Activated naive CD8-positive, alpha-beta T cell treated with anti-CD3 and anti-CD28 coated beads, Interleukin-2, amount 10 ng/mL, durations not matched to agents 7 days and 5 days (primary cell): ENCODE results near the gene PRSS8. TPM values are rescaled to one million over a fixed set of nuclear protein-coding genes. Genes with fewer than 3 reads are reported as not detected.
"Not testable (repeated sequence)": the region's sequence is repeated elsewhere in the genome, so short reads cannot be mapped to it uniquely, and the experiment has no call there.

Experiments used
- ATAC-seq: fragments of 150-1000 bp; cut with Tn5 transposase; one replicate; pipeline ENCODE4 v1.10.0; 2021; ENCODE audit warnings: low read depth, moderate library complexity
- POLR2A ChIA-PET: fragments of 350-600 bp; sonication (Branson Sonifier 250); formaldehyde crosslinking; loops from one replicate; lab custom pipeline; 2021; ENCODE audit warnings: antibody characterized with exemption; lab: Charles Lee
- DNase-seq: peaks from one replicate; pipeline ENCODE4 v3.0.0; 2021
- H3K27ac Mint-ChIP-seq: one replicate; pipeline ENCODE4 v1.8.0; 2022; ENCODE audit warnings: mild to moderate bottlenecking, mixed read lengths
- H3K27me3 Mint-ChIP-seq: one replicate; pipeline ENCODE4 v1.8.0; 2022; ENCODE audit warnings: mild to moderate bottlenecking, moderate library complexity, mixed read lengths
- H3K36me3 Mint-ChIP-seq: one replicate; pipeline ENCODE4 v1.8.0; 2021; ENCODE audit warnings: mild to moderate bottlenecking, mixed read lengths
- H3K4me1 Mint-ChIP-seq: one replicate; pipeline ENCODE4 v1.8.0; 2021; ENCODE audit warnings: mixed read lengths
- H3K4me3 Mint-ChIP-seq: one replicate; pipeline ENCODE4 v1.8.0; 2022; ENCODE audit warnings: mild to moderate bottlenecking, moderate library complexity, mixed read lengths
- H3K9me3 Mint-ChIP-seq: one replicate; pipeline ENCODE4 v1.8.0; 2021; ENCODE audit warnings: mixed read lengths
- total RNA-seq, 2 experiments: library from RNA; stranded (reverse); gene quantifications; one replicate each; pipeline ENCODE4 v1.2.3, GENCODE V29; 2021

PRSS8 gene
- total RNA-seq, result not detected

DNA sequence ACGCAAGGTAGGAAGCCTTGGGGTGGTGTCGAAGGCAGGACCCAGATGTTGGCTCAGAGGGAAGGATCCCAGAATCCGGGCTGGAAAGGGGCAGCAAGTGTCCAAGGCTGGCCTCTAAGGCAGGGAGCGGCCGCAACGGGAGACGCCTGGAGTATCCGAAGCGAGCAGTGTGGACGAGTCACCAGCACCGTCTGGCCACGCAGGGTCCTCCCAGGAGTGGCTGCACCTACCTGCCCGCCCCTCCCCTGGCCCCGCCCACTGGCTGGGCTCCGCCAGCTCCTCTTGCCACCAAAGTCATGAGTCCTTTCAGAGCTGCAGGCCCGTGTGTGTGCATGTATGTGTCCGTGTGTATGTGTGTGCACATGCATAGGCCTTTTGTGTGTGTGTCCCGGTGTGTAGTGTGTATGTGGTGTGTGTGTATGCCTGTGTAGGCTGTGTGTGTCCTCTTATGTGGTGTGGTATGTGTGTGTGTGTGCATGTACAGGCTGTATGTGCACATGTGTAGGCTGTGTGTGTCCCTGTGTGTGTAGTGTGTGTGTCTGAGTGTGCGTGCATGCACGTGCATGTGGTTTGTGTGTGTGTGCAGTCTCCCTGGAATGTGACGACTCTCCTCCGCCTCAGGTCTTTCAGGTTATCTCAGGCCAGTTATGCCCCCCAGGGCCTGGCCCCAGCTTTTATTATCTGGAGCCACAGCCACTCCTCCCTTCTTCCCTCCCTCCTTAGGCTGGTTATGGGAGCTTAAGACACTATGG lies at the start of gene PRSS8:
Gene PRSS8, minus strand, starts transcription at position 193 of the 752 bp plus-strand sequence. CDS start 229 bp downstream, outside the sequence.
- Mint-ChIP-seq H3K4me1 (no peaks in the 10 kb centered on the region), H3K36me3 (no peaks in the 10 kb centered on the region), H3K9me3 (no peaks in the 10 kb centered on the region), H3K27ac (no peak within 1 kb of the TSS), H3K27me3 (no peaks in the 10 kb centered on the region), H3K4me3 (no peak within 1 kb of the TSS)
- DNase-seq (no peak), ATAC-seq (no peak)
- POLR2A ChIA-PET, result interaction anchor here (1.8 kb wide), 1 partner anchor 18 kb away, joined by 4 read pairs; the partner anchor contains the start of gene KAT8

- Mint-ChIP-seq H3K36me3 (peaks cover 74% of the 10 kb centered on the region), H3K9me3 (no peaks in the 10 kb centered on the region), H3K27me3 (no peaks in the 10 kb centered on the region), H3K4me3 (peak overlapping the region; percentile 62), H3K4me1 (peaks cover 65% of the 10 kb centered on the region), H3K27ac (peak overlapping the region; percentile 66)
- ATAC-seq (no peak), DNase-seq (no peak)
- POLR2A ChIA-PET, result interaction anchor here (0.7 to 3.2 kb wide), 4 partner anchors 16 to 528 kb away, joined by 3 to 30 read pairs (median 10); partner anchors contain the start of gene PYCARD
Observed at GRCh38 chr16:31184888-31185287, 49.4 kb upstream of the PRSS8 start.

- peaks cover 64% of the 10 kb centered on the region for H3K36me3 Mint-ChIP-seq
- POLR2A ChIA-PET, result interaction anchor here (0.6 to 3.2 kb wide), 8 partner anchors 9 to 782 kb away, joined by 3 to 30 read pairs (median 4); partner anchors contain the start of gene PYCARD
- ATAC-seq, result no peak
- H3K4me3 Mint-ChIP-seq, result peak overlapping the region; percentile 99
- H3K4me1 Mint-ChIP-seq, result peaks cover 59% of the 10 kb centered on the region
- H3K27ac Mint-ChIP-seq, result peak overlapping the region; percentile 25
- DNase-seq, result no peak
- H3K27me3 Mint-ChIP-seq, result no peaks in the 10 kb centered on the region
- no peaks in the 10 kb centered on the region for H3K9me3 Mint-ChIP-seq
Observed at GRCh38 chr16:31183432-31184428, 48.2 kb upstream of the PRSS8 start.

GRCh38 chr16:31182391-31182790 lies 46.9 kb upstream of the PRSS8 start:
- no peak for ATAC-seq
- Mint-ChIP-seq H3K4me3 (peak overlapping the region; percentile 99), H3K9me3 (no peaks in the 10 kb centered on the region), H3K4me1 (peaks cover 60% of the 10 kb centered on the region), H3K27ac (peak overlapping the region; percentile 57), H3K36me3 (peaks cover 58% of the 10 kb centered on the region), H3K27me3 (no peaks in the 10 kb centered on the region)
- POLR2A ChIA-PET, result interaction anchor here (0.7 to 3.2 kb wide), 6 partner anchors 15 to 276 kb away, joined by 3 to 30 read pairs (median 4); partner anchors contain the start of genes KAT8 and PYCARD
- no peak for DNase-seq

GRCh38 chr16:31181102-31181830 lies 45.7 kb upstream of the PRSS8 start:
- Mint-ChIP-seq H3K27me3 (no peaks in the 10 kb centered on the region), H3K27ac (peak overlapping the region; percentile 97), H3K9me3 (no peaks in the 10 kb centered on the region), H3K4me1 (peaks cover 56% of the 10 kb centered on the region), H3K4me3 (peak overlapping the region; percentile 99), H3K36me3 (peaks cover 48% of the 10 kb centered on the region)
- ATAC-seq, result no peak
- DNase-seq, result no peak
- POLR2A ChIA-PET, result interaction anchor here (0.6 to 5.9 kb wide), 38 partner anchors 9 to 531 kb away, joined by 3 to 138 read pairs (median 6); partner anchors contain the start of genes ARMC5, HSD3B7, ITGAX and KAT8

- Mint-ChIP-seq H3K4me3 (peak within 1 kb of the TSS; percentile 99), H3K4me1 (peaks cover 44% of the 10 kb centered on the region), H3K27me3 (no peaks in the 10 kb centered on the region), H3K36me3 (peaks cover 36% of the 10 kb centered on the region), H3K9me3 (no peaks in the 10 kb centered on the region), H3K27ac (peak within 1 kb of the TSS; percentile 97)
- ATAC-seq (peak; percentile 60), DNase-seq (peak; percentile 96)
- POLR2A ChIA-PET, result interaction anchor here (0.6 to 5.9 kb wide), 57 partner anchors 8 to 693 kb away, joined by 3 to 138 read pairs (median 5); partner anchors contain the start of genes ARMC5, HSD3B7, ITGAX and KAT8
Observed at GRCh38 chr16:31179747-31180459, 44.4 kb upstream of the PRSS8 start, which contains the start of gene FUS. FUS (plus strand) TSS chr16:31180139; CDS start chr16:31180215, 76 bp downstream.

GRCh38 chr16:31179219-31179746 lies 43.8 kb upstream of the PRSS8 start:
- Mint-ChIP-seq H3K36me3 (peaks cover 31% of the 10 kb centered on the region), H3K27ac (peak overlapping the region; percentile 97), H3K4me3 (peak overlapping the region; percentile 99), H3K4me1 (peaks cover 41% of the 10 kb centered on the region), H3K9me3 (no peaks in the 10 kb centered on the region), H3K27me3 (no peaks in the 10 kb centered on the region)
- DNase-seq, result no peak
- POLR2A ChIA-PET, result interaction anchor here (0.6 to 5.9 kb wide), 47 partner anchors 9 to 694 kb away, joined by 3 to 138 read pairs (median 6); partner anchors contain the start of genes ARMC5, ITGAX, KAT8 and PYCARD
- ATAC-seq, result no peak

DNA sequence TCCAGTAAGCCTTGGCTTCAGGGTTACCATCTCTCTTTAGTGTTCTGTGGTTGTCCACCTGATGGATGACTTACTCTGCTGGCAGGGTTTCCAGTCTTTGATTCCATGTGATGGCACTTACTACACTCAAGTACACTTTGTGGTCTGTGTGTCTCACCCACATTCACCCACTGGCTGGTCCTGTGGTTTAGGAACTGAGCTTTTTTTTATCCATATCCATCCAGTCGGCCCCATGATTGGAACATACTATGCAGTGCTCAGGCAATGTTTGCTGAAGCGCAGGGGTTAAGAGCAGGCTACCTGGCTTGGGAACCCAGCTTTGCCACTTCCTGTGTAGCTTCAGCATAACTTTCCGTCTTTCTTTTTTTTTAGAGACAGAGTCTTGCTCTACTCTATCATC lies 41.6 kb upstream of the PRSS8 start:
- ATAC-seq (peak; percentile 31), DNase-seq (peak; percentile 59)
- POLR2A ChIA-PET, result interaction anchor here (0.6 to 5.9 kb wide), 14 partner anchors 11 to 281 kb away, joined by 3 to 138 read pairs (median 5); partner anchors contain the start of genes ARMC5, KAT8, PYCARD and ZNF843
- Mint-ChIP-seq H3K27ac (peak overlapping the region; percentile 97), H3K4me3 (peak overlapping the region; percentile 77), H3K9me3 (no peaks in the 10 kb centered on the region), H3K4me1 (peaks cover 21% of the 10 kb centered on the region), H3K27me3 (no peaks in the 10 kb centered on the region), H3K36me3 (peaks cover 11% of the 10 kb centered on the region)

- H3K9me3 Mint-ChIP-seq, H3K27me3 Mint-ChIP-seq, H3K36me3 Mint-ChIP-seq, H3K4me1 Mint-ChIP-seq, ATAC-seq, H3K4me3 Mint-ChIP-seq, POLR2A ChIA-PET, DNase-seq, H3K27ac Mint-ChIP-seq: not testable (repeated sequence)
Observed at GRCh38 chr16:31170048-31170447, 34.5 kb upstream of the PRSS8 start.

GRCh38 chr16:31168848-31169247 lies 33.3 kb upstream of the PRSS8 start:
- Mint-ChIP-seq H3K36me3 (no peaks in the 10 kb centered on the region), H3K27ac (no peak overlapping the region), H3K27me3 (no peaks in the 10 kb centered on the region), H3K9me3 (no peaks in the 10 kb centered on the region), H3K4me1 (peaks cover 3% of the 10 kb centered on the region), H3K4me3 (no peak overlapping the region)
- POLR2A ChIA-PET, result interaction anchor here (2.2 kb wide), 1 partner anchor 11 kb away, joined by 6 read pairs; the partner anchor contains the start of gene FUS
- ATAC-seq, result no peak
- DNase-seq, result no peak

DNA sequence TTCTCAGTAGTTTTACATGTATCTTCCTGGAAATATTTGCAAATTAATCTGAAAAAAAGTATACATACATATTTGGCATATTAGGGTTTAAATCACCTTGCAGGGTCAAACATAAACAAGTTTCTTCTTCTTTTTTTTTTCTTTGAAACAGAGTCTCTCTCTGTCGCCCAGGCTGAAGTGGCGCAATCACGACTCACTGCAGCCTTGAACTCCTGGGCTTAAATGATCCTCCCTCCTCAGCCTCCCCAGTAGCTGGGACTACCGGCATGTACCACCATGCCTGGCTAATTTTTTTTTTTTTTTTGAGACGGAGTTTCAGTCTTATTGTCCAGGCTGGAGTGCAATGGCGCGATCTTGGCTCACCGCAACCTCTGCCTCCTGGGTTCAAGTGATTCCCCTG lies 31.8 kb upstream of the PRSS8 start:
- Mint-ChIP-seq H3K27me3 (peaks cover 3% of the 10 kb centered on the region), H3K9me3 (no peaks in the 10 kb centered on the region), H3K27ac (no peak overlapping the region), H3K36me3 (no peaks in the 10 kb centered on the region), H3K4me3 (no peak overlapping the region), H3K4me1 (peaks cover 3% of the 10 kb centered on the region)
- POLR2A ChIA-PET, result interaction anchor here (0.7 to 2.2 kb wide), 2 partner anchors 13 to 168 kb away, joined by 3 to 6 read pairs; partner anchors contain the start of gene FUS
- ATAC-seq (no peak), DNase-seq (no peak)
